Stimulated activated CD4-positive, alpha-beta T cell treated with anti-CD3 and anti-CD28 coated beads, Interleukin-1b, Interleukin-23, amount 100 ng/mL, for 4 hours (primary cell): ENCODE results near the gene NAXD.
"Not testable (repeated sequence)": the region's sequence is repeated elsewhere in the genome, so short reads cannot be mapped to it uniquely, and the experiment has no call there.

ENCODE experiments used
- DNase-seq, 2 donors: peaks; one replicate each; pipeline ENCODE4 v3.0.0-alpha.2; 2020; ENCODE audit warnings: low read depth in 2 of 2

Gene NAXD

GRCh38 chr13:110664041-110664440, 48.7 kb downstream of the NAXD start:
- no peak for DNase-seq

GRCh38 chr13:110664673-110665072, 49.3 kb downstream of the NAXD start:
- DNase-seq = no peak

- DNase-seq = no peak
Observed at GRCh38 chr13:110665491-110666254, 50.3 kb downstream of the NAXD start.

GRCh38 chr13:110666255-110666533, 50.8 kb downstream of the NAXD start:
- DNase-seq = no peak

GRCh38 chr13:110669036-110669435, 53.7 kb downstream of the NAXD start:
- no peak for DNase-seq

GRCh38 chr13:110669814-110670213, 54.5 kb downstream of the NAXD start:
- not testable (repeated sequence) for DNase-seq

GRCh38 chr13:110676595-110677587, 61.5 kb downstream of the NAXD start:
- DNase-seq = no peak

- DNase-seq = no peak
Observed at GRCh38 chr13:110677731-110678545, 62.6 kb downstream of the NAXD start.

- no peak for DNase-seq
Observed at GRCh38 chr13:110680852-110681251, 65.5 kb downstream of the NAXD start.

- no peak for DNase-seq
Observed at GRCh38 chr13:110681868-110682550, 66.7 kb downstream of the NAXD start.

GRCh38 chr13:110682746-110683145, 67.4 kb downstream of the NAXD start:
- DNase-seq = no peak

- no peak for DNase-seq
Observed at GRCh38 chr13:110683203-110683883, 68.0 kb downstream of the NAXD start.

GRCh38 chr13:110683921-110684320, 68.6 kb downstream of the NAXD start:
- DNase-seq = no peak

- DNase-seq = no peak
Observed at GRCh38 chr13:110684388-110685056, 69.2 kb downstream of the NAXD start.

- no peak for DNase-seq
Observed at GRCh38 chr13:110685305-110686020, 70.1 kb downstream of the NAXD start.

GRCh38 chr13:110687736-110688135, 72.4 kb downstream of the NAXD start:
- no peak for DNase-seq

GRCh38 chr13:110689041-110689440, 73.7 kb downstream of the NAXD start:
- DNase-seq = no peak
